DOHH2 (cell line): ENCODE data around the gene CELF1.
A peak's percentile ranks its signal among the peaks of the same experiment; 100 is the strongest.

ENCODE experiments used
- H3F3A ChIP-seq: fragments of 200-600 bp; sonication (generic), shearing (Covaris generic); 2 replicates; pipeline ENCODE4 v1.6.0; 2016; ENCODE audit warnings: antibody characterized with exemption, mild to moderate bottlenecking; ENCODE audit not compliant: control insufficient read depth, insufficient read depth
- H3K27ac ChIP-seq: fragments of 200-600 bp; sonication (generic); 2 replicates; pipeline ENCODE4 v1.5.1; 2014; ENCODE audit warnings: low read depth, mild to moderate bottlenecking, low read length, moderate library complexity
- H3K27me3 ChIP-seq: fragments of 200-600 bp; sonication (generic); 2 replicates; pipeline ENCODE4 v1.6.1; 2014; ENCODE audit warnings: mild to moderate bottlenecking, low read length, mixed read lengths; ENCODE audit not compliant: control insufficient read depth
- H3K36me3 ChIP-seq: fragments of 200-600 bp; sonication (generic); 2 replicates; pipeline ENCODE4 v1.6.1; 2014; ENCODE audit warnings: mild to moderate bottlenecking, low read length, moderate library complexity, mixed read lengths; ENCODE audit not compliant: control insufficient read depth
- H3K4me1 ChIP-seq: fragments of 200-600 bp; sonication (generic); 2 replicates; pipeline ENCODE4 v1.6.1; 2014; ENCODE audit warnings: mild to moderate bottlenecking, low read length, mixed read lengths; ENCODE audit not compliant: control insufficient read depth
- H3K4me2 ChIP-seq: fragments of 200-600 bp; sonication (generic); 2 replicates; pipeline ENCODE4 v1.6.0; 2014; ENCODE audit warnings: mild to moderate bottlenecking, low read length, moderate library complexity
- H3K4me3 ChIP-seq: fragments of 200-600 bp; sonication (generic); 2 replicates; pipeline ENCODE4 v1.5.1; 2014; ENCODE audit warnings: mild to moderate bottlenecking, low read length, mixed read lengths
- H3K79me2 ChIP-seq: fragments of 200-600 bp; sonication (generic); 2 replicates; pipeline ENCODE4 v1.6.1; 2014; ENCODE audit warnings: mild to moderate bottlenecking, low read length, mixed read lengths; ENCODE audit not compliant: control insufficient read depth
- H3K9me2 ChIP-seq: fragments of 200-600 bp; sonication (generic); replicated peaks from 2 replicates; pipeline ENCODE4 v1.6.1; 2014; ENCODE audit warnings: mild to moderate bottlenecking, low read length, mixed read lengths; ENCODE audit not compliant: control insufficient read depth
- H3K9me3 ChIP-seq: fragments of 200-600 bp; sonication (generic); 2 replicates; pipeline ENCODE4 v1.6.1; 2014; ENCODE audit warnings: antibody characterized with exemption, low read length, mixed read lengths; ENCODE audit not compliant: control insufficient read depth, insufficient read depth
- H4K20me1 ChIP-seq: fragments of 200-600 bp; sonication (generic); 2 replicates; pipeline ENCODE4 v1.6.0; 2014; ENCODE audit warnings: low read depth, mild to moderate bottlenecking, antibody characterized with exemption, low read length, moderate library complexity; ENCODE audit not compliant: control insufficient read depth, insufficient read depth
- EZH2phosphoT487 ChIP-seq: fragments of 200-600 bp; sonication (generic); IDR thresholded peaks from 2 replicates; pipeline ENCODE4 v1.6.1; 2017; ENCODE audit warnings: borderline replicate concordance, mild to moderate bottlenecking, antibody characterized with exemption, low read length, moderate library complexity, mixed read lengths
- TF ChIP-seq, protein P1 (sequence below): fragments of 200-600 bp; sonication (generic); IDR thresholded peaks from one replicate; pipeline ENCODE4 v1.5.1; 2014; ENCODE audit warnings: antibody characterized with exemption, mild to moderate bottlenecking, low read depth, low read length; ENCODE audit not compliant: poor library complexity, severe bottlenecking

Gene CELF1

DNA sequence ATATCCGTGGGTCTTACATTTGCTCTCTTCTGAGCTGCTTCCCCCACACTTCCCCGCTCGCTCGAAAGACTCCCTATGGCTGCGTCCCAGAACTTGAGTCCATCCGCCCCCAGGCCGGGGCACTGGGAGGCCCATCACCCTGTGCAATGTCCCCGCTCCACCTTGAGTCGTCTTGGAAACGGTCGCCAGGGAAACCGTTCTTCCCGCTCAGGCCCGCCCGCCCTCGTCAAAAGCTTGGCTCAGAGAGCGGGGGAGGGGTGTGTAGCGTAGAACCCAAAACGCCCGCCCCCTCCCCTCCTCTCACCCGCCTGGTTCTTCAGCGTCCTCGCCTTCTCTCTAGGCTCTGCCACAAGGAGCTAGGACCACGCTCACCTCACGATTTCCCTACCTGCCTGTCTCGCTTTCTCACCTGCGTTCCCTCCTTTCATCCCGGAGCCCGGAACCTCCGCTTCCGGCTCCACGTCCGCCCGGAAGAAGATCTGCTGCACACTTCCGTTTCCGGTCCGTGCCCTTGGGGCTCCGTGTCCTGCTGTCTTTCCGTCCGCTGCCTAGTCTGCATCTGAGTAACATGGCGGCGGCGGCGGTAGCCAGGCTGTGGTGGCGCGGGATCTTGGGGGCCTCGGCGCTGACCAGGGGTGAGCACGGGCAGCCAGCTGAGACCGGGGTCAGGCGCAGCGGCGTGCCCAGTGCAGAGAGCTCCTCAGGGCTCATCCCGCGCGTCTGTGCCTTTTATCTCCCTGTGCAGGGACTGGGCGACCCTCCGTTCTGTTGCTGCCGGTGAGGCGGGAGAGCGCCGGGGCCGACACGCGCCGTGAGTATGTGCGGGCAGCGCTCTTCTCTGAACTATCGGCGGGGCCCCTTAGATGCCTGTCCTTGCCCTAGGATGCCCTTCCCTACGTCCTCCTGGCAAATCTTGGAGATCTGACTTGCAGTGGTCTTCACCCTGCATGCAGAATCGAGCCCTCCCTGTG, 25.9 kb upstream of the CELF1 start, which contains the start of the genes KBTBD4 and NDUFS3:
Gene KBTBD4 (minus strand): TSS at position 447 of the 971 bp plus-strand sequence. CDS start 19 bp downstream, at position 428.
Gene NDUFS3 (plus strand): TSS at position 551 of the 971 bp plus-strand sequence. CDS start 18 bp downstream, at position 569.
- H3K9me2 ChIP-seq: no peaks in the 10 kb centered on the region
- peaks cover 74% of the 10 kb centered on the region for H3K36me3 ChIP-seq
- peak within 1 kb of the TSS; percentile 99 for H3K4me3 ChIP-seq
- H3K27ac ChIP-seq: peak within 1 kb of the TSS; percentile 48
- no peaks in the 10 kb centered on the region for H3K27me3 ChIP-seq
- H3K79me2 ChIP-seq: peaks cover 53% of the 10 kb centered on the region
- H3K4me2 ChIP-seq: peak within 1 kb of the TSS; percentile 97
- H3F3A ChIP-seq: no peaks in the 10 kb centered on the region
- TF ChIP-seq, protein P1, sequence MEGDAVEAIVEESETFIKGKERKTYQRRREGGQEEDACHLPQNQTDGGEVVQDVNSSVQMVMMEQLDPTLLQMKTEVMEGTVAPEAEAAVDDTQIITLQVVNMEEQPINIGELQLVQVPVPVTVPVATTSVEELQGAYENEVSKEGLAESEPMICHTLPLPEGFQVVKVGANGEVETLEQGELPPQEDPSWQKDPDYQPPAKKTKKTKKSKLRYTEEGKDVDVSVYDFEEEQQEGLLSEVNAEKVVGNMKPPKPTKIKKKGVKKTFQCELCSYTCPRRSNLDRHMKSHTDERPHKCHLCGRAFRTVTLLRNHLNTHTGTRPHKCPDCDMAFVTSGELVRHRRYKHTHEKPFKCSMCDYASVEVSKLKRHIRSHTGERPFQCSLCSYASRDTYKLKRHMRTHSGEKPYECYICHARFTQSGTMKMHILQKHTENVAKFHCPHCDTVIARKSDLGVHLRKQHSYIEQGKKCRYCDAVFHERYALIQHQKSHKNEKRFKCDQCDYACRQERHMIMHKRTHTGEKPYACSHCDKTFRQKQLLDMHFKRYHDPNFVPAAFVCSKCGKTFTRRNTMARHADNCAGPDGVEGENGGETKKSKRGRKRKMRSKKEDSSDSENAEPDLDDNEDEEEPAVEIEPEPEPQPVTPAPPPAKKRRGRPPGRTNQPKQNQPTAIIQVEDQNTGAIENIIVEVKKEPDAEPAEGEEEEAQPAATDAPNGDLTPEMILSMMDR: no peak
- no peak for TF ChIP-seq EZH2phosphoT487
- no peaks in the 10 kb centered on the region for H4K20me1 ChIP-seq
- no peaks in the 10 kb centered on the region for H3K9me3 ChIP-seq
- peaks cover 26% of the 10 kb centered on the region for H3K4me1 ChIP-seq

DNA sequence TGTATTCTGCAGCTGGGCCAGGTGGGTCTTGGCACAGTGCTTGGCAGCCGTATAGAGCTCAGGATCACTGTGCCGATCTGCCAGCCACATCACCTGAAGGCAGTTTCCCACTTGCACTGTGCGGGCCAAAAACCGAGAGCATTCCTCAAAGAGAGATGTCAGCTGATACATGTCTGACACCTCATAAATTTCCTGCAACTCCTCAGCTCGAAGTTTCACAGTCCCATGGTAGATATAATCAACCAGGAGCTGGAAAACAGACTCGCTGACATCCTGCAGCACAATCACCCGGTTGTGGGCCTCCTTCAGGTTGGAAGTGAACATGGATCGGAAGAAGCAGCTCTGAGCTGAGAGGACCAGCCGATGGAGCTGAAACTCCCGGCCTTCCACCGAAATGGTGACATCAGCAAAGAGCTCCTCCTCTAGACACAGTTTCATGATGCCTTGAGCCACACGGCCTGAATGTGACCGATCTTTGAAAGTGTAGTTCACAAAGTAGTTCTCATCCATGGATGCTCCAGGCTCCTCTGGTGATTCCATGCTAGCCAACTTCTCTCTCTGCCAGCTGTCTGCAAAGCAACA, 24.6 kb upstream of the CELF1 start:
- no peak overlapping the region for H3K27ac ChIP-seq
- H3F3A ChIP-seq: no peaks in the 10 kb centered on the region
- no peaks in the 10 kb centered on the region for H3K9me3 ChIP-seq
- TF ChIP-seq, protein P1: no peak
- TF ChIP-seq EZH2phosphoT487: no peak
- no peaks in the 10 kb centered on the region for H4K20me1 ChIP-seq
- H3K4me1 ChIP-seq: peaks cover 26% of the 10 kb centered on the region
- peaks cover 66% of the 10 kb centered on the region for H3K79me2 ChIP-seq
- H3K9me2 ChIP-seq: no peaks in the 10 kb centered on the region
- peak overlapping the region; percentile 99 for H3K4me3 ChIP-seq
- peak overlapping the region; percentile 97 for H3K4me2 ChIP-seq
- peaks cover 74% of the 10 kb centered on the region for H3K36me3 ChIP-seq
- H3K27me3 ChIP-seq: no peaks in the 10 kb centered on the region

DNA sequence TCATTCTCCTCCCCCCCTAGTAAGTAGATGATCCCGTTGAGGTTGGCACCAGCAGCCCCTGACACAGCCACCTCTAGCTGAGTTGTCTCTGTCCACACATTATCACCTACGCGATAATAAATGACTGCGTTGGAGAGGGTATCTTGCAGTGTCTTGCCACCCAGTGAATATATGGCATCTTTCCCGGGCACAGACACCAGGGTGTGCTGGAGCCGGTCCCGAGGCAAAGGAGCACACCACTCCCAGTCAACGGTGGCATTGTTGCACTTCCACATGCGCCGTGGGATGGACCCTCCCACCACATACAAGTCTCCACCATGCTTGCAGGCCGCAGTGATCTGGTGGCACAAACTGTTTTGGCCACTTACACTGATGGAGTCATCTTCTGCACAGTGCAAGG, 20.4 kb upstream of the CELF1 start:
- Histone ChIP-seq H3K4me1 (peaks cover 13% of the 10 kb centered on the region), H3K79me2 (peaks cover 79% of the 10 kb centered on the region), H4K20me1 (no peaks in the 10 kb centered on the region)

More for the DNA sequence above, 20.4 kb upstream of the CELF1 start:
- Histone ChIP-seq H3K9me3 (no peaks in the 10 kb centered on the region), H3K4me3 (no peak overlapping the region), H3K9me2 (no peaks in the 10 kb centered on the region), H3K27me3 (no peaks in the 10 kb centered on the region), H3K4me2 (no peak overlapping the region), H3F3A (peaks cover 11% of the 10 kb centered on the region; the same call in 1 of the 2 replicates), H3K27ac (no peak overlapping the region), H3K36me3 (peaks cover 80% of the 10 kb centered on the region)
- TF ChIP-seq, protein P1: no peak
- no peak for TF ChIP-seq EZH2phosphoT487
